ENCODE data around the gene FABP1.

FABP1 gene

DNA sequence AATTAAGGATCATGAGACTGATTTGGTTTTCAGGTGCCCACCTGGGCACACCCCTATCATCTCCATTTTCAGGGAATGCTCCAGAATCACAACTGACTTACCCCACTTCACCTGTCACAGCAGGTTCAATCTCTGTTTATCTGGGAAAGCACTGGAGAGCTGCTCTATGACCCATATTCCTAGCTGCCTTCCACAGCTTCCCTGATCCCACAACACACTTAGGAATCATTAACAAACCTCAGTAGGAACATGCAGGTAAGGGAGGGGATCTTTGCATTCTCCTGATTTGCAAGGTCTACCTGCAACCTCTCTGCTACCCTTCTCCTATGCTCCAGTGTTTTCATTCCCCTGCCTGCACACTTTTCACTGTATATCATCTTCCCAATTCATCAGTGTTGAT, 18.7 kb upstream of the FABP1 start:
- Mint-ChIP-seq H3K4me1 (no peaks in the 10 kb centered on the region), H3K9me3 (peaks cover 22% of the 10 kb centered on the region), H3K36me3 (peaks cover 7% of the 10 kb centered on the region), H3K27me3 (peaks cover 54% of the 10 kb centered on the region), H3K4me3 (no peak overlapping the region), H3K27ac (no peak overlapping the region)
- no peak for ATAC-seq

DNA sequence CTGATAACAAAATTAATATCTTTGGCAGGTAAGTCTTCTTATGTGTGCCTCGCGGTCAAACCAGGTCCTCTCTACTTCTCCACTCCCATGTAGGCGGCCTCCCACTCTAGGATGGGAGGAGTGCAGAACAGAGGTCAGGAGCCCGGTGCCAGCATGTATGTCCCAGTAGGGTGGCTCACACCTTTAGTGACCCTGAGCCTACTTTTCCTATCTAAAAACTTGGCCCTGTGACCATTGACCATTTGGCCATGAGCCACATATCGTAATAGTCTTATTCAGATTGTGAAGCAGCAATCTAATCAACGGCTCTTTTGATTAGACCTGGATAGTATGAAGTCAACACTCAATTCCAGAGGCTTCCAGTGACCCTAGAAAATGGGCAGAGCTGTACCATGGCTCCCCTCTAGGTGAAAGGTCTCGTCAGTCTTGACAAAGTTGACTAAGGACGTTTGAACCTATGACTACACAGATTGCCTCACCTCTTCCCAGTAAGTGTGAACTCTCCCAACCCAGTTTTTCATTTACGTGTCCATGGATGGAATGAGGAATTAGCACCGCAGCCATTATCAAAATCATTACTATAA, 17.1 kb upstream of the FABP1 start:
- H3K4me1 Mint-ChIP-seq: no peaks in the 10 kb centered on the region
- H3K9me3 Mint-ChIP-seq: peaks cover 22% of the 10 kb centered on the region
- H3K4me3 Mint-ChIP-seq: no peak overlapping the region
- peaks cover 7% of the 10 kb centered on the region for H3K36me3 Mint-ChIP-seq
- H3K27me3 Mint-ChIP-seq: peaks cover 59% of the 10 kb centered on the region
- no peak for ATAC-seq
- H3K27ac Mint-ChIP-seq: no peak overlapping the region

DNA sequence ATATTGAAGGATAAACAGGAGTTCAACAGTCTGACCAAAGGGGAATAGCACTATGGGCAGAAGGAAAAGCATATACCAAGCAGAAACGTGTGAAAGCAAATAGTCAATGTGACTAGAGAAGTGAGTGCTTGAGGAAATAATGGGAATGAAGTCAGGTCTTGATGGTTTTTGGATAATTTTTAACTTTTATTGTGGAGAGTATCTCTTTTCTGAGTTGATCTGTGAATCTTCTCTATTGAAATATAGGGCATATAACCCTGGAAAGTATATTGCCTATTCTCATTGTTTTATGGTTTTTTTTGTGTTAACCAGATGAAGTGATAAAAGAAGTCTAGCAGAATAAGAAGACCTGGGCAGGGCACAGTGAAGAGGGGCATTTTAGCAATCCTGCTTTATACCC, 16.4 kb upstream of the FABP1 start:
- peaks cover 59% of the 10 kb centered on the region for H3K27me3 Mint-ChIP-seq
- no peak overlapping the region for H3K27ac Mint-ChIP-seq
- H3K4me1 Mint-ChIP-seq: no peaks in the 10 kb centered on the region
- no peak overlapping the region for H3K4me3 Mint-ChIP-seq
- peaks cover 21% of the 10 kb centered on the region for H3K9me3 Mint-ChIP-seq
- ATAC-seq: no peak
- peaks cover 5% of the 10 kb centered on the region for H3K36me3 Mint-ChIP-seq

DNA sequence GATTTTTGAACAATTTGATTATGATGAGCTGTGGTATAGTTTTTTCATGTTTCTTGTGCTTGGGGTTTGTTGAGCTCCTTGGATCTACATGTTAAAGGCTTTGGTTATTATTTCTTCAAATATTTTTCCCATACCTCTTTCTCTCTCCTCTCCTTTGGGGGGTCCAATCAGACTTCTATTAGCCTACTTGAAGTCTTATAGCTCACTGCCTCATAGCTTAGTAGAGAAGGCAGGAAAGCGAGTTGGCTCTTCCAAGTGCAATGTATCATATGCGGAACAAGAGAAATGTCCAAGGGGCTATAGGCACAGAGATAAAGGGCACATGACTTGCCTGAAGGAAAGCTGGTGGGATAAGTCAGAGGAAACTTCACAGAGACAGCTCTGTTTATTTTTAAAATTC, 14.1 kb upstream of the FABP1 start:
- Mint-ChIP-seq H3K4me3 (no peak overlapping the region), H3K4me1 (no peaks in the 10 kb centered on the region), H3K27ac (no peak overlapping the region)

DNA sequence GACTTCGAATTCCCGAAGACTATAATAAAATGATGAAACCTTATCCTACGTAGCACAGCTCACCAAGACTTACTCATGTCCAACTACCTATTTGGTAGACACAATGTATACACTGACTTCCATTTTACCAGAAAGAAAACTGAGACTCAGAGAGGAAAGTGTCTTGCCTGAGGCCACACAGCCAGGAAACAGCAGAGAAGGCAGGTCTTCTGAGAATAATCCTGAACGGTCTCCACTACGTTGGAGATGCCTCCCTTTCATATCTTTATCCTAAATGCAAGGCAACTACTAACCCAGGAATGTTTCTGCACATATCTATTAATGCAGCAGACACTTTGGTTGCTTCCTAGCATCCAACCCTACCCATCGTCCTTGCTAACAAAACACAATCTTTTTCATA, 11.9 kb upstream of the FABP1 start:
- Mint-ChIP-seq H3K27me3 (peaks cover 42% of the 10 kb centered on the region), H3K9me3 (peaks cover 9% of the 10 kb centered on the region), H3K4me3 (no peak overlapping the region), H3K27ac (no peak overlapping the region), H3K4me1 (no peaks in the 10 kb centered on the region), H3K36me3 (no peaks in the 10 kb centered on the region)
- no peak for ATAC-seq

More for the DNA sequence above, 14.1 kb upstream of the FABP1 start:
- no peak for ATAC-seq
- peaks cover 50% of the 10 kb centered on the region for H3K27me3 Mint-ChIP-seq
- H3K9me3 Mint-ChIP-seq: peaks cover 9% of the 10 kb centered on the region
- no peaks in the 10 kb centered on the region for H3K36me3 Mint-ChIP-seq

DNA sequence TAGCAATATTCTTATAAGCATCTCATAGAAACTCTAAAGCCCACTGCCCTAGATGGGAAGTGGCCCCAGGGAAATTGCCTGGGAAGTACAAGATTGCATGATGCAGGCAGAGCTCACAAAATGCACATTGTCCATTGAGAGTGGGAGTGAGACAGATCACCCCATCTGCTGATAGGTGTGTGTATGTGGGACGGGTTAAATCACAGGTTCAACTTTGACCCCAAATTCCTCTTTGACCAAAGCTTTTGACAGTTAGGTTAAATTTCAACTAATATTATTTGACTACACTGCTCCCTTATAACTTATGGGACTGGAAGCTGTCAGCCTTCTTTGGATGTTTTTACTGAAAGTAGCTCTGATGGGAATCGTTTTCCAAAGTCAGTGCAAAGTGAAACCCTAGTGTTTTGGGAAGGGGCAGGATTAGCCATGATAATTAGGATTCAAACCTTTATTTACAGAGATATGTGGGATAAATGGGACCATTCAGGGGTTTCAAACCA, 11.4 kb upstream of the FABP1 start:
- peaks cover 36% of the 10 kb centered on the region for H3K27me3 Mint-ChIP-seq
- no peak for ATAC-seq

DNA sequence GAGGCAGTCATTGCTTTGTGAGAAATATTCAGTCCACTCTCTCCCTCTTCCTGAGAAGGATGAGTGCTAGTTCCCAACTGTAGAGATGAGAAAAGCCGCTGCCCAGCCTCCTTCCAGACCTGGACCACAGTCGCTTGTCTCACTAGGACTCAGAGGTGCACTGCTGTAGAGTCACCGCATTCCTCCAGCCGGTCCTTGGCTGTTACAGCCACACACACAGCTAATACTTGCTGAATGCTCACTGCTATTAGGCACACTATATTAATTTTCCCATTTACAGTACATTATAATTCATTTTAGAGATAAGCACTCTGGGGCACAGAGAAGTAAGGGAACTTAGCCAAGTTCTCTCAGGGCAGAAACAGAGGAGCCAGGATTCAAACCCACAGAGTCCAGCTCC, 10.0 kb upstream of the FABP1 start:
- peaks cover 22% of the 10 kb centered on the region for H3K27me3 Mint-ChIP-seq
- peak; percentile 31 for ATAC-seq
- H3K4me3 Mint-ChIP-seq: no peak overlapping the region
- no peaks in the 10 kb centered on the region for H3K4me1 Mint-ChIP-seq
- no peaks in the 10 kb centered on the region for H3K36me3 Mint-ChIP-seq
- peaks cover 5% of the 10 kb centered on the region for H3K9me3 Mint-ChIP-seq
- no peak overlapping the region for H3K27ac Mint-ChIP-seq

More for the DNA sequence above, 11.4 kb upstream of the FABP1 start:
- Mint-ChIP-seq H3K4me1 (no peaks in the 10 kb centered on the region), H3K9me3 (peaks cover 9% of the 10 kb centered on the region), H3K27ac (no peak overlapping the region), H3K36me3 (no peaks in the 10 kb centered on the region), H3K4me3 (no peak overlapping the region)

DNA sequence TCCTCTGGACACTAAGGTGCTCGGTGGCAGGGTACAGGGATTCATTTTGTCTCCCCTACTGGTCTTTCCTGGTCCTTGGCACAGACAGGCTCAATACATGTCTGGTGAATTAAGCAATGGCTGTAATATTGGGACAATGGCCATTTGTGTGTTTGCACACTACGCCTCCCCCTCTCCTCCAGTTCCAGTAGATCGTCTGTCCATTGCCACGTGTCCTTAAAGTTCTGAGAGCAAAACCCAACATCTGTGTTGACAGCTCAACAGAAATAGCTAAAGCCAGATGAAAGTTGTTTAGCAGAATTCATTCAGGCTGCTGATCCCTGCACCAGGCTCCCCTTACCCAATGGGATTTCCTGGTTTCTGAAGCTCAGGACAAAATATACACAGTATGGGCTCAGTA, 9.0 kb upstream of the FABP1 start:
- Mint-ChIP-seq H3K36me3 (no peaks in the 10 kb centered on the region), H3K27me3 (peaks cover 16% of the 10 kb centered on the region), H3K4me1 (no peaks in the 10 kb centered on the region), H3K9me3 (peaks cover 2% of the 10 kb centered on the region), H3K4me3 (no peak overlapping the region), H3K27ac (no peak overlapping the region)
- no peak for ATAC-seq

DNA sequence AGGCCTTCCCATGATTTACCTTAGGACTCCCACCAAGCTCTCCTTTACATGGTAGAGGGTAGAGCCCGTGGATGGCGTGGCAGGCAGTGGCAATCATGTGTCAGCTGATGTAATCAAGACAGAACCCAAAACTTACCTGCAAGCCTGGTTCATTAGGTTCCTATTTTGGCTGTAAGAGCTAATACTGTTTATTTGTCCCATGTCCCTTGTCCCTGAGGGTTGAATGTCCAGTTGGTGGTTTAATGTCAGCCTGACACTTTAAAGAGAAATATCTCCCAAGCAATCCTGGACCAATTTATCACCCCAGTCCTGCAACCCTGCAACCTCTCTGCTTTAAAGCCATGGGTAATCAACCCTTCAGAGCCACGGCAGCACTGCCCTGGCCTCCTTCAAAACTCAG, 6.0 kb upstream of the FABP1 start:
- ATAC-seq: no peak
- Mint-ChIP-seq H3K27ac (no peak overlapping the region), H3K9me3 (no peaks in the 10 kb centered on the region)

DNA sequence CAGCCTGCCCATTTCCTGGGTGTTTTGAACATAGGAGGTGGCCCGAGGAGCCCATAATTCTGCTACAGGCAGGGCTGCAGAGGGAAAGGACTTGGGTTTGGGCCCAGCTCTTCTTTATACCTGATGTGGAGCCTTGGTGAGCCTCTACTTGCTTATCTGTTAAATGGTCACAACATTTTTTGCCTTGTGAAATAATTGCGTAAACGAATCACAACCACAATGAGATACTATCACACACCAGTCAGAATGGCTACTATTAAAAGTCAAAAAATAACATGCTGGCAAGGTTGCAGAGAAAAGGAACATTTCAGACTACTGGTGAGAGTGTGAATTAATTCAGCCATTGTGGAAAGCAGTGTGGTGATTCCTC, 4.1 kb upstream of the FABP1 start:
- Mint-ChIP-seq H3K9me3 (no peaks in the 10 kb centered on the region), H3K4me3 (no peak overlapping the region), H3K27me3 (peaks cover 30% of the 10 kb centered on the region), H3K27ac (no peak overlapping the region), H3K36me3 (no peaks in the 10 kb centered on the region), H3K4me1 (no peaks in the 10 kb centered on the region)
- no peak for ATAC-seq

More for the DNA sequence above, 6.0 kb upstream of the FABP1 start:
- Mint-ChIP-seq H3K4me3 (no peak overlapping the region), H3K36me3 (no peaks in the 10 kb centered on the region), H3K27me3 (peaks cover 21% of the 10 kb centered on the region), H3K4me1 (no peaks in the 10 kb centered on the region)

DNA sequence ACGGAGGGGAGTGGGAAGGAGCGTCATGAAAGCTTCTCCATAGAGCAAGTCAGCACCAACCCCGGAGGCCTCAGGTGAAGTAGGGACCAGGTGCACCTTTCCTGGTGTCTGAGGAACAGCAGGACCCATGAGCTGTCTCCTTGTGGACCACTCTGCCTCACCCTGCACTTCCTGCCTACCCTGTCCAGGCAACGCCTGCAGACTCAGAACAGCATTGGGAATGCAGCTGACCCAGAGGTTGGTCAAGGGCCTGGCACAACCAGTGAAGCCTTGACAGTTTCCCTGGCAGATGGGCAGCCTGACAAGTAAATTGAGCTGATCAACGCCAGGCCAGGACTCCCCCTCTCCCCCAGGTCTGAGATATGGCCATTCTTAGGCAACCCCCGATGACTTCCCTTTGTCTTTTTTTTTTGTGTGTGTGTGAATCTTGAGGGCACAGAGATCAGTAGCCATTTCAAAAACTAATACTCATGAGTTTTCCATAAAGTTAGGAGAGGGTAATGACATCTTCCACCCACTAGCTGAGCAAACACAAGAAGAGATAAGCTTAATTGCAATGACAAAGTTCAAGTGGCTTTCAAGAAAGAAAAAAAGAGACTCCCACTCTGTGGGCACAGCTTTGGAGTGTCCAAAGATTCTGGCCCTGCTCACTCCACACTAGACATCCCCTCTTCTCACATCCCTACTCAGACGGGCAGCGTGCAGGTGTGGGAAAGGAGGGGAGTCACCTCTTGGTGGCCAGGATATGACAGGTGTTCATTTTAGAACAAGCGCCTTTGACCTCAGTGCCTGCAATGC, 3.5 kb upstream of the FABP1 start:
- Mint-ChIP-seq H3K27me3 (peaks cover 34% of the 10 kb centered on the region), H3K4me1 (no peaks in the 10 kb centered on the region), H3K9me3 (no peaks in the 10 kb centered on the region), H3K27ac (no peak overlapping the region), H3K36me3 (no peaks in the 10 kb centered on the region), H3K4me3 (no peak overlapping the region)
- no peak for ATAC-seq

DNA sequence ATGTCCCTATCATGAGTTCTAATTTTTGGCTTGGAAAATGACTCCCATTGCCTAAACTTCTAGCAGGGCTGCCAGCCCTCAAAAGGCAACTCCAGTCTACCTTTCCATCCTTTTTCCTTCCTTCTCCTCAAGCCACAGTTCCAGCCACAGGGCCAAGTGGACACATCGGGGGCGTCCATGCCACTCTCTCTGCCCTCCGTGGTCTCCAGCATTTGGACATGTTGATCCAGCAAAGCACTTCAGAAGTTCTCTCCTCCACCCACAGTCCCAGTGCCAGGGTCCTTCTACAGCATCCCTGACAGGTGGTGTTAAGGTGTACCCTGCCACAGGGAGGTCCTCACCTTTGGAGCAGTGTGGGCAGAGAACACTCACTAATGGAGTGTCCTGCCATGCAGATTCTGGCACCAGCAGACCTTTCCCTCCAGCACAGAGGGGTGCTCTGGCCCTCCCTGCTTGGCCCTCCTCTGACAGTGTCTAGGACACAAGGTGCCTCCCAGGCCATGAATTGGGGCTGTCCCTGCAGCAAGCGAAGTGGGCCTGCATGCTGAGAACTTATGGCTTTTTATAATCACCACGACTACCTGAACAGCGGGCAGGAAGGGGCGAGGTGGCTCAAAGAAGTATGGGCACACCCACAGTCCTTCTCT, 1.6 kb upstream of the FABP1 start:
- H3K9me3 Mint-ChIP-seq: no peaks in the 10 kb centered on the region
- no peak overlapping the region for H3K4me3 Mint-ChIP-seq
- no peak overlapping the region for H3K27ac Mint-ChIP-seq
- H3K4me1 Mint-ChIP-seq: no peaks in the 10 kb centered on the region
- H3K27me3 Mint-ChIP-seq: peaks cover 41% of the 10 kb centered on the region
- H3K36me3 Mint-ChIP-seq: no peaks in the 10 kb centered on the region
- no peak for ATAC-seq

DNA sequence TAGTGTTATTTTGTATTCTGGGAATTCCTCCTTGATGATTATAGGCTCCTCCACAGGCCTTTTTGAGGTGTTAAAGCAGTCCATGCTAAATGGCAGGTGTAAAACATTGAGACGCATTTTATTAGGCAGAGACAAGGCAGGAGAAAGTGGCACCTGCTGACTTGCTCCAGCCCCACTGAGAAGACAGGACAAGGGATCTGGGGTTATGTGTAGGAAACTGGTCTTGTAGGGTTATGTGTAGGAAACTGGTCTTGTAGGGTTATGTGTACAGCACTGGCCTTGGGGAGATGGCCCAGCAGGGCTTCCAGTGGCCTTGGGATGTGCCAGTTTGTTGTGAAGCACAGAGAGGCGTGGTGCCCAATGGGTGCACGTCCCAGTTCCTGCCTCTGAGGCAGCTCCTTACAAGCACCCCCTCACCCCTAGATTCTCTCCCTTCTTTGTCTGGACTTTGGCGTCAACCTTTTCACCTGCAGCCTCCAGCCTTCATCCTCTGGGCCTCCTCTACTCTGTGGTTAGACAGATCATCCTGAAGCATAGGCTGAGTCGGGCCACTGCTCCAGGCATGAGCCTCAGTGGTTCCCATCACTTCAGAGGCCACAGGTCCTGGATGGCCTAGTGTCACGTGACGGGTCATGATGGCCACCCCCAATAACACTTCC, 921 bp upstream of the FABP1 start:
- Mint-ChIP-seq H3K27ac (no peak overlapping the region), H3K27me3 (peaks cover 41% of the 10 kb centered on the region), H3K36me3 (no peaks in the 10 kb centered on the region), H3K9me3 (no peaks in the 10 kb centered on the region), H3K4me3 (no peak overlapping the region), H3K4me1 (no peaks in the 10 kb centered on the region)
- no peak for ATAC-seq

DNA sequence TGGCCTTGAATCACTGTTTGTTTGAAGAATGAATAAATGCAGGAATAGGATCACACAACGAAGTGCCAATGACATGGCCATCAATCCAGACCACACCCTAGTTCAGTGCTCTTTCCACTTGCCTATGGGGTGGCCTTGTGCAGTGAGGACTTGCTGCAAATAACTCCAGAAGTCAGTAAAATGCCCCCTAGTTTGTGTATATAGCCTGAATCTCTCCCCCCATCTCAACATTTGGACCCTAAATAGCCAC, 299 bp downstream of the FABP1 start:
- no peak overlapping the region for H3K4me3 Mint-ChIP-seq

DNA sequence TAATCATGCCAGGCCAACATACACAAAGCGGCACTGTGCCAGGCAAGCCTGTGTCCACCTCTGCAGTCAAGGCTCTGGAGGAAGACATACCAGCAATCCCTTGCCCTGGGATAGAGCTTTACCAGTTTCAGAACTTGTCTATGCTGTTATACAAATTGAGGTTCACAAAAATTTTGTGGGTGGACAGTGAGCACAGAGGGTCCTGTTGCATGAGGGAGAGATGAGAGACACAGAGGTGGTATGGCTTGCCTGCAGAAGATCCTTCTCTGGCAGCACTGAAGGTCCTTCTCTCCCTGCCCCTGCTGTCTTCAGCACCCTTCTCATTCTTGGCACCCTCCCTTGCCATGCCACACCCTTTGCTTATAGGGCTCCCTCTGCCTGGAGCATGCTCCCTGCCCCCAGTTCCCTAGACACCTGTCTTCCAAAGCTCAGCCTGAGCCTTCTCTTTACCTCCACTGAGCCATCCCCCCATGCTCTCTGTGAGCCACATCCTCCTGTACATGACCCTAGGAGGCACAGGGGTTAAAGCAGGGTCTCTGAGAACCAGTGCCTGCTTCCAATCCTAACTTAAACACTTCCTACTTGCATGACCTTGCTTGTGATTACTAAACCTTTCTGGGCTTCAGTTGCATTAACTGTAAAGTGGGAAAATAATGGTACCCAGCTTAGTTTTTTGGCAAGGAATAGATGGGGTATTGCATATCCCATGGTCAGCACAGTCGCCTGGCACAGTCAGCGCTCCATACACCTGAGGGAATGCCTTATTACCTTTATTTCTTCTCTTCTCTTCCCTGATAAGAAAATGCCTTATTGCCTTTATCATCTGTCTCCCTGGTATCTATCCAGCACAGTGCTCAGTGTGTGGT, 857 bp downstream of the FABP1 start:
- no peaks in the 10 kb centered on the region for H3K4me1 Mint-ChIP-seq
- H3K36me3 Mint-ChIP-seq: no peaks in the 10 kb centered on the region
- no peaks in the 10 kb centered on the region for H3K9me3 Mint-ChIP-seq
- no peak for ATAC-seq
- no peak overlapping the region for H3K27ac Mint-ChIP-seq
- H3K27me3 Mint-ChIP-seq: peaks cover 42% of the 10 kb centered on the region
- H3K4me3 Mint-ChIP-seq: no peak overlapping the region

More for the DNA sequence above, 299 bp downstream of the FABP1 start:
- Mint-ChIP-seq H3K9me3 (no peaks in the 10 kb centered on the region), H3K4me1 (no peaks in the 10 kb centered on the region), H3K27me3 (peaks cover 41% of the 10 kb centered on the region), H3K36me3 (no peaks in the 10 kb centered on the region), H3K27ac (no peak overlapping the region)
- no peak for ATAC-seq

Measured in stimulated activated memory B cell treated with anti-CD40 and anti-IgM and Interleukin-4, amounts not matched to agents 10 μg/mL and 1 μg/mL and 100 μg/mL, for 72 hours (primary cell).